ENCODE measurements around the gene BMP6.
A peak's percentile ranks its signal among the peaks of the same experiment; 100 is the strongest.

DNA sequence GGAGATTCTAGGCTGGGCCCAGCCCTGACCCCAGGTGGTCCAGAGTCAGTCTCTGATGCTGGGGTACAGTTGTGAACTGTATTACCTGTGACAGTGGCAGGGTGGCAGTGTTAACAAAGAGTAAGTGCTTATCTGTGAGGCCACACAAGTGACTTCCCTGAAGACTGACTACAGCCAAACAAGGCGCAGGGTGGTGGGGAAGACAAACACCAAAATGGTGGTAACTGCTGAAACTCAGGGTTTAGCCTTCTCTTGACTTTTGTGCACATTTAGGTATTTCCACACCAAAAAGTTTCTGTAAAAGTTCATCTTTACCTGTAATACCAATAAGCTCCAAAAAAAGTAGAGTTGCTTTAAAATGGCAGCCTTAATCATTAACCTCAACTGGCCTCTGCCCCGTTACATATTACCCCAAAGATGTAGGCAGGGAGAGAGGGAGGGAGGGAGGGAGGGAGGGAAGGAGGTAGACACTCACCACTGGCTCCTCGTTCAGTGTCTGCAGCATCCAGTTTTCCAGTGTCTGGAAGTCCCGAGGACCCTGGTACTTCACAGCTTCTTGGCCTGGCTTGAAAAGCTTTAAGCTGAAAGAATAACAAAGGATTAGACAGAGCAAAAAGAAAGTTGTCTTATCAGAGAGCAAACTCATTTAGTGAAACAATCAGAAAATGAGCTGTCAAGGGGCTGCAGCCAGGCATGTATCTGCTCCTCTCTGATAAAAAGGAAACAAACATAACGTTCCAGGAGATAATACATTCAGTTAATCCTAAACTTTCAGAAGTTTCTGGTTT is 173.4 kb downstream of the BMP6 start:
- no peak for TF ChIP-seq EP300 (IDR thresholded peaks at IDR 0.05; ENCODE audit: borderline replicate concordance in 1 of 2, control insufficient read depth in 1 of 2, low read depth in 2 of 2, low read length in 2 of 2)
- TF ChIP-seq, protein P1, sequence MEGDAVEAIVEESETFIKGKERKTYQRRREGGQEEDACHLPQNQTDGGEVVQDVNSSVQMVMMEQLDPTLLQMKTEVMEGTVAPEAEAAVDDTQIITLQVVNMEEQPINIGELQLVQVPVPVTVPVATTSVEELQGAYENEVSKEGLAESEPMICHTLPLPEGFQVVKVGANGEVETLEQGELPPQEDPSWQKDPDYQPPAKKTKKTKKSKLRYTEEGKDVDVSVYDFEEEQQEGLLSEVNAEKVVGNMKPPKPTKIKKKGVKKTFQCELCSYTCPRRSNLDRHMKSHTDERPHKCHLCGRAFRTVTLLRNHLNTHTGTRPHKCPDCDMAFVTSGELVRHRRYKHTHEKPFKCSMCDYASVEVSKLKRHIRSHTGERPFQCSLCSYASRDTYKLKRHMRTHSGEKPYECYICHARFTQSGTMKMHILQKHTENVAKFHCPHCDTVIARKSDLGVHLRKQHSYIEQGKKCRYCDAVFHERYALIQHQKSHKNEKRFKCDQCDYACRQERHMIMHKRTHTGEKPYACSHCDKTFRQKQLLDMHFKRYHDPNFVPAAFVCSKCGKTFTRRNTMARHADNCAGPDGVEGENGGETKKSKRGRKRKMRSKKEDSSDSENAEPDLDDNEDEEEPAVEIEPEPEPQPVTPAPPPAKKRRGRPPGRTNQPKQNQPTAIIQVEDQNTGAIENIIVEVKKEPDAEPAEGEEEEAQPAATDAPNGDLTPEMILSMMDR (IDR thresholded peaks at IDR 0.05 in 2 of 3, conservative IDR thresholded peaks at IDR 0.05 in 1 of 3; ENCODE audit: control insufficient read depth in 2 of 3, extremely low read depth in 1 of 3, insufficient read depth in 1 of 3, low read depth in 3 of 3, low read length in 3 of 3), result peak; percentile 31 to 50 (median 34); a peak in 4 of 6 replicates
- no peak for TF ChIP-seq POLR2AphosphoS5 (IDR thresholded peaks at IDR 0.05; ENCODE audit: low read length)
- peak; percentile 65 for TF ChIP-seq RAD21 (IDR thresholded peaks at IDR 0.05; ENCODE audit: insufficient read depth, low read depth, low read length)
- TF ChIP-seq, protein P2, sequence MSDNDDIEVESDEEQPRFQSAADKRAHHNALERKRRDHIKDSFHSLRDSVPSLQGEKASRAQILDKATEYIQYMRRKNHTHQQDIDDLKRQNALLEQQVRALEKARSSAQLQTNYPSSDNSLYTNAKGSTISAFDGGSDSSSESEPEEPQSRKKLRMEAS (IDR thresholded peaks at IDR 0.05; ENCODE audit: low read depth, low read length), result no peak
- TF ChIP-seq, protein P3, sequence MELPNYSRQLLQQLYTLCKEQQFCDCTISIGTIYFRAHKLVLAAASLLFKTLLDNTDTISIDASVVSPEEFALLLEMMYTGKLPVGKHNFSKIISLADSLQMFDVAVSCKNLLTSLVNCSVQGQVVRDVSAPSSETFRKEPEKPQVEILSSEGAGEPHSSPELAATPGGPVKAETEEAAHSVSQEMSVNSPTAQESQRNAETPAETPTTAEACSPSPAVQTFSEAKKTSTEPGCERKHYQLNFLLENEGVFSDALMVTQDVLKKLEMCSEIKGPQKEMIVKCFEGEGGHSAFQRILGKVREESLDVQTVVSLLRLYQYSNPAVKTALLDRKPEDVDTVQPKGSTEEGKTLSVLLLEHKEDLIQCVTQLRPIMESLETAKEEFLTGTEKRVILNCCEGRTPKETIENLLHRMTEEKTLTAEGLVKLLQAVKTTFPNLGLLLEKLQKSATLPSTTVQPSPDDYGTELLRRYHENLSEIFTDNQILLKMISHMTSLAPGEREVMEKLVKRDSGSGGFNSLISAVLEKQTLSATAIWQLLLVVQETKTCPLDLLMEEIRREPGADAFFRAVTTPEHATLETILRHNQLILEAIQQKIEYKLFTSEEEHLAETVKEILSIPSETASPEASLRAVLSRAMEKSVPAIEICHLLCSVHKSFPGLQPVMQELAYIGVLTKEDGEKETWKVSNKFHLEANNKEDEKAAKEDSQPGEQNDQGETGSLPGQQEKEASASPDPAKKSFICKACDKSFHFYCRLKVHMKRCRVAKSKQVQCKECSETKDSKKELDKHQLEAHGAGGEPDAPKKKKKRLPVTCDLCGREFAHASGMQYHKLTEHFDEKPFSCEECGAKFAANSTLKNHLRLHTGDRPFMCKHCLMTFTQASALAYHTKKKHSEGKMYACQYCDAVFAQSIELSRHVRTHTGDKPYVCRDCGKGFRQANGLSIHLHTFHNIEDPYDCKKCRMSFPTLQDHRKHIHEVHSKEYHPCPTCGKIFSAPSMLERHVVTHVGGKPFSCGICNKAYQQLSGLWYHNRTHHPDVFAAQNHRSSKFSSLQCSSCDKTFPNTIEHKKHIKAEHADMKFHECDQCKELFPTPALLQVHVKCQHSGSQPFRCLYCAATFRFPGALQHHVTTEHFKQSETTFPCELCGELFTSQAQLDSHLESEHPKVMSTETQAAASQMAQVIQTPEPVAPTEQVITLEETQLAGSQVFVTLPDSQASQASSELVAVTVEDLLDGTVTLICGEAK (IDR thresholded peaks at IDR 0.05; ENCODE audit: borderline replicate concordance), result no peak
- TF ChIP-seq CREB1 (IDR thresholded peaks at IDR 0.05; ENCODE audit: low read depth), result no peak
- no peak for TF ChIP-seq FOS (IDR thresholded peaks at IDR 0.05; ENCODE audit: borderline replicate concordance, extremely low read depth, insufficient read length)
- TF ChIP-seq CBX5 (IDR thresholded peaks at IDR 0.05; ENCODE audit: low read depth), result no peak
- TF ChIP-seq LARP7 (IDR thresholded peaks at IDR 0.05), result no peak
- TF ChIP-seq POLR2A (IDR thresholded peaks at IDR 0.05; ENCODE audit: low read depth, low read length), result no peak
- TF ChIP-seq DPF2 (IDR thresholded peaks at IDR 0.05), result no peak
- TF ChIP-seq, protein P4, sequence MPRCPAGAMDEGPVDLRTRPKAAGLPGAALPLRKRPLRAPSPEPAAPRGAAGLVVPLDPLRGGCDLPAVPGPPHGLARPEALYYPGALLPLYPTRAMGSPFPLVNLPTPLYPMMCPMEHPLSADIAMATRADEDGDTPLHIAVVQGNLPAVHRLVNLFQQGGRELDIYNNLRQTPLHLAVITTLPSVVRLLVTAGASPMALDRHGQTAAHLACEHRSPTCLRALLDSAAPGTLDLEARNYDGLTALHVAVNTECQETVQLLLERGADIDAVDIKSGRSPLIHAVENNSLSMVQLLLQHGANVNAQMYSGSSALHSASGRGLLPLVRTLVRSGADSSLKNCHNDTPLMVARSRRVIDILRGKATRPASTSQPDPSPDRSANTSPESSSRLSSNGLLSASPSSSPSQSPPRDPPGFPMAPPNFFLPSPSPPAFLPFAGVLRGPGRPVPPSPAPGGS (IDR thresholded peaks at IDR 0.05; ENCODE audit: borderline replicate concordance, insufficient read depth, low read depth, low read length, poor library complexity, severe bottlenecking), result no peak
- no peak for TF ChIP-seq SP1 (IDR thresholded peaks at IDR 0.05; ENCODE audit: low read depth, low read length)
